ENCODE data around the gene BPIFB3.

- TF ChIP-seq CTCF (IDR thresholded peaks at IDR 0.05), result no peak
- no peak for TF ChIP-seq POLR2A (IDR thresholded peaks at IDR 0.05)
Observed at GRCh38 chr20:33008336-33009213, 45.1 kb upstream of the BPIFB3 start.

Measured in Peyer's patch (tissue), 4 donors.